DOHH2 (cell line): ENCODE data around the gene KBTBD13.

Experiments
- H3F3A ChIP-seq: fragments of 200-600 bp; sonication (generic), shearing (Covaris generic); 2 replicates; pipeline ENCODE4 v1.6.0; 2016; ENCODE audit warnings: antibody characterized with exemption, mild to moderate bottlenecking; ENCODE audit not compliant: control insufficient read depth, insufficient read depth
- H3K27ac ChIP-seq: fragments of 200-600 bp; sonication (generic); 2 replicates; pipeline ENCODE4 v1.5.1; 2014; ENCODE audit warnings: low read depth, mild to moderate bottlenecking, low read length, moderate library complexity
- H3K27me3 ChIP-seq: fragments of 200-600 bp; sonication (generic); 2 replicates; pipeline ENCODE4 v1.6.1; 2014; ENCODE audit warnings: mild to moderate bottlenecking, low read length, mixed read lengths; ENCODE audit not compliant: control insufficient read depth
- H3K36me3 ChIP-seq: fragments of 200-600 bp; sonication (generic); 2 replicates; pipeline ENCODE4 v1.6.1; 2014; ENCODE audit warnings: mild to moderate bottlenecking, low read length, moderate library complexity, mixed read lengths; ENCODE audit not compliant: control insufficient read depth
- H3K4me1 ChIP-seq: fragments of 200-600 bp; sonication (generic); 2 replicates; pipeline ENCODE4 v1.6.1; 2014; ENCODE audit warnings: mild to moderate bottlenecking, low read length, mixed read lengths; ENCODE audit not compliant: control insufficient read depth
- H3K4me2 ChIP-seq: fragments of 200-600 bp; sonication (generic); 2 replicates; pipeline ENCODE4 v1.6.0; 2014; ENCODE audit warnings: mild to moderate bottlenecking, low read length, moderate library complexity
- H3K4me3 ChIP-seq: fragments of 200-600 bp; sonication (generic); 2 replicates; pipeline ENCODE4 v1.5.1; 2014; ENCODE audit warnings: mild to moderate bottlenecking, low read length, mixed read lengths
- H3K79me2 ChIP-seq: fragments of 200-600 bp; sonication (generic); 2 replicates; pipeline ENCODE4 v1.6.1; 2014; ENCODE audit warnings: mild to moderate bottlenecking, low read length, mixed read lengths; ENCODE audit not compliant: control insufficient read depth
- H3K9me2 ChIP-seq: fragments of 200-600 bp; sonication (generic); replicated peaks from 2 replicates; pipeline ENCODE4 v1.6.1; 2014; ENCODE audit warnings: mild to moderate bottlenecking, low read length, mixed read lengths; ENCODE audit not compliant: control insufficient read depth
- H3K9me3 ChIP-seq: fragments of 200-600 bp; sonication (generic); 2 replicates; pipeline ENCODE4 v1.6.1; 2014; ENCODE audit warnings: antibody characterized with exemption, low read length, mixed read lengths; ENCODE audit not compliant: control insufficient read depth, insufficient read depth
- H4K20me1 ChIP-seq: fragments of 200-600 bp; sonication (generic); 2 replicates; pipeline ENCODE4 v1.6.0; 2014; ENCODE audit warnings: low read depth, mild to moderate bottlenecking, antibody characterized with exemption, low read length, moderate library complexity; ENCODE audit not compliant: control insufficient read depth, insufficient read depth
- EZH2phosphoT487 ChIP-seq: fragments of 200-600 bp; sonication (generic); IDR thresholded peaks from 2 replicates; pipeline ENCODE4 v1.6.1; 2017; ENCODE audit warnings: borderline replicate concordance, mild to moderate bottlenecking, antibody characterized with exemption, low read length, moderate library complexity, mixed read lengths
- TF ChIP-seq, protein P1 (sequence below): fragments of 200-600 bp; sonication (generic); IDR thresholded peaks from one replicate; pipeline ENCODE4 v1.5.1; 2014; ENCODE audit warnings: antibody characterized with exemption, mild to moderate bottlenecking, low read depth, low read length; ENCODE audit not compliant: poor library complexity, severe bottlenecking

Gene KBTBD13

DNA sequence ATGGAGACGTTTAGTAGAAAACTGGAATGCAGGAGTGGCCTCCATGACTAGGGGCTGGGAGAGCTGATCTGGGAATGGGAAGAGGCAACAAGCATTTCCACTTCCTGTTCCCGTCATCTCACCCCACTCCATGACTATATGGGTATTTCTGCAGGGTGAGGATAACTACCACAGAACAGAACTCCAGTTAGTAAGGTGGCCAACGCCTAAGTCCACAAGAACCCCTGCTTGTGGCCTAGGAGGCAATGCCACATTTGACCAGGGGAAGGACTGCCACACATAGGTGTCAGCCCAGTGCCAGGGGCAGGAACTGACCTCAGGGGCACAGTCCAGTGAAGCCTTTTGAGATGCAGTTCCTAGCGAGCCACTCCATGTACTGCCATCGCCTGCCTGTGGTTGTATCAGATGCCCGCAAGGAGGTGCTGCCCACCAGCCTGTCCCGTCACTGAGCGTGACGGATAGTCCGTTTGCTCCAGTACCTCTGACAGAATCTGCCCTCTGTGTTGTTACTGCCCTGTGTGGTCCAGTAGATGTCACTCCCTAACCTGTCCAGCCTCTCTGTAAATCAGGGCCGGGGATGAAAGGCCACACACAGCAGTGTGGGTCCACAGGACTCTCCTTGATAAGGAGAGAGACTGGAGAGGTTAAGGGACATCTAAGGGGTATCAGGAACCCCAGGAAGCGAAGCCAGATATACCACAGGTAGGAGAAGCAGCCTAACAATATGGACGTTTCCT is 43.6 kb upstream of the KBTBD13 start:
- H3K9me3 ChIP-seq = no peaks in the 10 kb centered on the region
- no peaks in the 10 kb centered on the region for H3F3A ChIP-seq
- peak overlapping the region; percentile 39 for H3K4me3 ChIP-seq
- H3K36me3 ChIP-seq = no peaks in the 10 kb centered on the region; the same call in 1 of the 2 replicates
- TF ChIP-seq EZH2phosphoT487 = no peak
- TF ChIP-seq, protein P1, sequence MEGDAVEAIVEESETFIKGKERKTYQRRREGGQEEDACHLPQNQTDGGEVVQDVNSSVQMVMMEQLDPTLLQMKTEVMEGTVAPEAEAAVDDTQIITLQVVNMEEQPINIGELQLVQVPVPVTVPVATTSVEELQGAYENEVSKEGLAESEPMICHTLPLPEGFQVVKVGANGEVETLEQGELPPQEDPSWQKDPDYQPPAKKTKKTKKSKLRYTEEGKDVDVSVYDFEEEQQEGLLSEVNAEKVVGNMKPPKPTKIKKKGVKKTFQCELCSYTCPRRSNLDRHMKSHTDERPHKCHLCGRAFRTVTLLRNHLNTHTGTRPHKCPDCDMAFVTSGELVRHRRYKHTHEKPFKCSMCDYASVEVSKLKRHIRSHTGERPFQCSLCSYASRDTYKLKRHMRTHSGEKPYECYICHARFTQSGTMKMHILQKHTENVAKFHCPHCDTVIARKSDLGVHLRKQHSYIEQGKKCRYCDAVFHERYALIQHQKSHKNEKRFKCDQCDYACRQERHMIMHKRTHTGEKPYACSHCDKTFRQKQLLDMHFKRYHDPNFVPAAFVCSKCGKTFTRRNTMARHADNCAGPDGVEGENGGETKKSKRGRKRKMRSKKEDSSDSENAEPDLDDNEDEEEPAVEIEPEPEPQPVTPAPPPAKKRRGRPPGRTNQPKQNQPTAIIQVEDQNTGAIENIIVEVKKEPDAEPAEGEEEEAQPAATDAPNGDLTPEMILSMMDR = peak; percentile 82
- no peaks in the 10 kb centered on the region for H4K20me1 ChIP-seq
- peaks cover 24% of the 10 kb centered on the region for H3K4me1 ChIP-seq
- H3K27me3 ChIP-seq = peaks cover 17% of the 10 kb centered on the region
- H3K79me2 ChIP-seq = peaks cover 15% of the 10 kb centered on the region
- no peaks in the 10 kb centered on the region for H3K9me2 ChIP-seq
- no peak overlapping the region for H3K27ac ChIP-seq
- H3K4me2 ChIP-seq = peak overlapping the region; percentile 52

DNA sequence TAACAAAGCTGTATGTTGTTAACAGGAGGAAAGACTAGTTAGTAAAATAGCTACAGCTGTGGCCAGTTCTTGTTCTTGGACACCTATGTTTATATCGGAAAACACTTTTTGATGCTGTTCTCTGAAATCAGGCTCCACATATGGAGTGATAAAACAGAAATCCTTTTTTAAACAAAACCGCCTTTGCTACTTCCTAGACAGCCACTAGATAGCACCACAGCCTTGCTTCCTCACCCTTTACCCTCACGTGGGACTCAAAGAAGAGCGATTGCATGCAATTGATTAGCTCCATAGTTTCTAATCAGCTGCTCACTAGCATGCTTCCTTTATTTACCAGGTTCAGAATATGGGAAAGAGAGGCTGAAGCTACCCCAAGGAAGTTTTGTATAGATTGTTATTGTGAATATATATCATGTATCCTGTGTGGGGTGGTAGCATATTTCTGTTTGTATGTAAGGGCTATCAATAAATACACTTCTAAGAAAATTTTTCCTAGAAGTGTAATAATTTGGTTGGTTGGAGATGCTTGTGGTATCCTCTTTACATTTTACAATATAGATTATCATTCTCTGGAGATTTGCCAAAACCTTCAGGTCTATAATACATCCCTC is 42.8 kb upstream of the KBTBD13 start:
- peak overlapping the region; percentile 39 for H3K4me3 ChIP-seq
- H3K36me3 ChIP-seq = no peaks in the 10 kb centered on the region
- TF ChIP-seq, protein P1 = peak; percentile 37
- no peak for TF ChIP-seq EZH2phosphoT487
- peaks cover 7% of the 10 kb centered on the region for H3K79me2 ChIP-seq
- H3K4me2 ChIP-seq = peak overlapping the region; percentile 52
- no peaks in the 10 kb centered on the region for H3K9me2 ChIP-seq
- H4K20me1 ChIP-seq = no peaks in the 10 kb centered on the region
- peaks cover 16% of the 10 kb centered on the region for H3K4me1 ChIP-seq
- H3K9me3 ChIP-seq = no peaks in the 10 kb centered on the region
- H3K27ac ChIP-seq = no peak overlapping the region
- H3F3A ChIP-seq = no peaks in the 10 kb centered on the region
- H3K27me3 ChIP-seq = peaks cover 17% of the 10 kb centered on the region

DNA sequence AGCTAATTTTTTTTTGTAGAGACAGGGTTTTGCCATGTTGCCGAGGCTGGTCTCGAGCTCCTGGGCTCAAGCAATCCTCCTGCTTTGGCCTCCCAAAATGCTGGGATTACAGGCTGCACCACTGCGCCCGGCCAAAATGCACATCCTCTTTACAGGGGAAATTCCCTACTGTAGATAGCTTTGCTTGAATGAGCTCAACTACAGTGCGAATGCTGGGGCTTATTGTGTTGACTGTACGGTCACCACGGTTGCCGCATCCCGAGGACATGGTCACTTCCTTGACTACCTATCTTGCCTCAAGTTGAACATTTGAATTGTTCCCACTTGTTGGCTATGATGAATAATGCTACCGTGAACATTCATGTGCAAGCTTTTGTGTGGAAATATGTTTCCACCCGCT is 41.8 kb upstream of the KBTBD13 start:
- Histone ChIP-seq H3K9me2 (no peaks in the 10 kb centered on the region), H3K9me3 (no peaks in the 10 kb centered on the region), H3K4me3 (no peak overlapping the region), H3K4me2 (no peak overlapping the region), H3K27ac (no peak overlapping the region), H3K36me3 (no peaks in the 10 kb centered on the region), H3K79me2 (no peaks in the 10 kb centered on the region), H4K20me1 (no peaks in the 10 kb centered on the region), H3F3A (no peaks in the 10 kb centered on the region), H3K27me3 (peaks cover 17% of the 10 kb centered on the region), H3K4me1 (peaks cover 16% of the 10 kb centered on the region)
- no peak for TF ChIP-seq EZH2phosphoT487
- TF ChIP-seq, protein P1 = no peak
